Hematopoietic multipotent progenitor cell treated with erythropoietin and hydrocortisone succinate and interleukin-3 and kit ligand, for 17 days (in vitro differentiated cells): ENCODE data around the gene GNPDA1.
"Not testable (repeated sequence)": the region's sequence is repeated elsewhere in the genome, so short reads cannot be mapped to it uniquely, and the experiment has no call there.

Experiments used
- DNase-seq: peaks from one replicate; pipeline ENCODE4 v3.0.0-alpha.2; 2015; ENCODE audit warnings: low spot score

The GNPDA1 gene

GRCh38 chr5:142012792-142013388 lies at the start of gene GNPDA1:
Gene GNPDA1, minus strand, starts transcription at chr5:142013027. Its CDS starts 992 bp downstream, at chr5:142012035.
- peak; percentile 86 for DNase-seq

- no peak for DNase-seq
Measured at GRCh38 chr5:142059304-142059940, 46.6 kb upstream of the GNPDA1 start.

GRCh38 chr5:142057697-142058056 lies 44.9 kb upstream of the GNPDA1 start:
- no peak for DNase-seq

GRCh38 chr5:142056816-142057696 lies 44.2 kb upstream of the GNPDA1 start:
- DNase-seq, result no peak

GRCh38 chr5:142055301-142055700 lies 42.5 kb upstream of the GNPDA1 start:
- DNase-seq, result no peak

GRCh38 chr5:142053426-142054151 lies 40.8 kb upstream of the GNPDA1 start:
- no peak for DNase-seq

GRCh38 chr5:142052026-142052425 lies 39.2 kb upstream of the GNPDA1 start:
- DNase-seq, result not testable (repeated sequence)

GRCh38 chr5:142048272-142048671 lies 35.4 kb upstream of the GNPDA1 start:
- DNase-seq, result no peak

GRCh38 chr5:142046191-142046590 lies 33.4 kb upstream of the GNPDA1 start:
- DNase-seq, result no peak

GRCh38 chr5:142040881-142041280 lies 28.1 kb upstream of the GNPDA1 start:
- not testable (repeated sequence) for DNase-seq

- no peak for DNase-seq
Measured at GRCh38 chr5:142040285-142040684, 27.5 kb upstream of the GNPDA1 start.

- no peak for DNase-seq
Measured at GRCh38 chr5:142038735-142039134, 25.9 kb upstream of the GNPDA1 start.

- not testable (repeated sequence) for DNase-seq
Measured at GRCh38 chr5:142037599-142037998, 24.8 kb upstream of the GNPDA1 start.

GRCh38 chr5:142036918-142037317 lies 24.1 kb upstream of the GNPDA1 start:
- no peak for DNase-seq

- DNase-seq, result no peak
Measured at GRCh38 chr5:142034994-142035393, 22.2 kb upstream of the GNPDA1 start.

GRCh38 chr5:142033632-142034567 lies 21.1 kb upstream of the GNPDA1 start:
- not testable (repeated sequence) for DNase-seq

GRCh38 chr5:142032747-142033631 lies 20.2 kb upstream of the GNPDA1 start:
- no peak for DNase-seq

- DNase-seq, result no peak
Measured at GRCh38 chr5:142032150-142032549, 19.3 kb upstream of the GNPDA1 start.

GRCh38 chr5:142025637-142026036 lies 12.8 kb upstream of the GNPDA1 start:
- DNase-seq, result no peak

- DNase-seq, result peak; percentile 64
Measured at GRCh38 chr5:142024771-142025304, 12.0 kb upstream of the GNPDA1 start.
